Measurements from ENCODE around the gene ST8SIA6. TPM values are rescaled to one million over a fixed set of nuclear protein-coding genes. Genes with fewer than 3 reads are reported as not detected.
A peak's percentile ranks its signal among the peaks of the same experiment; 100 is the strongest.
"Not testable (repeated sequence)": the region's sequence is repeated elsewhere in the genome, so short reads cannot be mapped to it uniquely, and the experiment has no call there.

ST8SIA6 gene, protein sequence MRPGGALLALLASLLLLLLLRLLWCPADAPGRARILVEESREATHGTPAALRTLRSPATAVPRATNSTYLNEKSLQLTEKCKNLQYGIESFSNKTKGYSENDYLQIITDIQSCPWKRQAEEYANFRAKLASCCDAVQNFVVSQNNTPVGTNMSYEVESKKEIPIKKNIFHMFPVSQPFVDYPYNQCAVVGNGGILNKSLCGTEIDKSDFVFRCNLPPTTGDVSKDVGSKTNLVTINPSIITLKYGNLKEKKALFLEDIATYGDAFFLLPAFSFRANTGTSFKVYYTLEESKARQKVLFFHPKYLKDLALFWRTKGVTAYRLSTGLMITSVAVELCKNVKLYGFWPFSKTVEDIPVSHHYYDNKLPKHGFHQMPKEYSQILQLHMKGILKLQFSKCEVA
- total RNA-seq = not detected

DNA sequence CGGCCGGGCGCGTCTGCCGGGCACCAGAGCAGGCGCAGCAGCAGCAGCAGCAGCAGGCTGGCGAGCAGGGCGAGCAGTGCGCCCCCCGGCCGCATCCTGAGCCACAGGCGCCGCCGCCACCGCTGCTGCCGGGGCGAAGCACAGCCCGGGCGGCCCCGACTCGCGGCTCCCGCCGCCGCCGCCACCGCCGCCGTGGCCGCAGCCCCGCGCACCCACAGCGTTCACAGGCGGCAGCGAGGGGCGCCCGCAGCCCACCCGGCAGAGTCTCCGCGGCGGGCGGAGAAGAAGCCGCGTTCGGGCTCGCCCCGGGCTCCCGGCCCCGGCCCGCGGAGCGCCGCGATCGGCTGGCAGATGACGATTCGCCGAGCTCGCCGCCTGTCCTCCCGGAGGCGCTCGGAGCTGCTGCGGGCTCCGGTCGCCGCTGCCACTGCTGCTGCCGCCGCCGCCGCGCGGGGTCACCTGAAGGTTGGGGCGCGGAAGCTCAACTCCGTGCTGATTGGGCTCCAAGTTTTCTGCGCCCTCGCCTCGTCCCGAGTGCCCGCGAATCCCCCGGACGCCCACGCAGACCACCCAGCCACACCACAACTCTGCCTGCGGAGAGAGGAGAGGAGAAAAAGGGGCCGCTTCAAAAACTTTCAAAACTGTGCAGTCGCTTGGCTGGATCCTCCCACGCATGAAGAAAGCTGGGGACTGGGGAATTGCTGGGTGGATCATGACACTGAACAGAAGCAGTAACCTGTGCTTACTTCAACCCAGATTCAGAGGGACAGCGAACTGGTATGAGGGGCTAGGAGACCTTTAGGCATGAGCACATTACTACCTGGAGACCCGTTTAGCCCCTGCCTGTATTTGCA, at the start of gene ST8SIA6:
ST8SIA6 (minus strand) TSS at position 435 of the 854 bp plus-strand sequence; CDS start at position 95, 340 bp downstream.
- CTCF ChIA-PET = interaction anchor here (1.2 kb wide), 1 partner anchor 10 kb away, joined by 3 read pairs; no protein-coding TSS in a partner anchor

DNA sequence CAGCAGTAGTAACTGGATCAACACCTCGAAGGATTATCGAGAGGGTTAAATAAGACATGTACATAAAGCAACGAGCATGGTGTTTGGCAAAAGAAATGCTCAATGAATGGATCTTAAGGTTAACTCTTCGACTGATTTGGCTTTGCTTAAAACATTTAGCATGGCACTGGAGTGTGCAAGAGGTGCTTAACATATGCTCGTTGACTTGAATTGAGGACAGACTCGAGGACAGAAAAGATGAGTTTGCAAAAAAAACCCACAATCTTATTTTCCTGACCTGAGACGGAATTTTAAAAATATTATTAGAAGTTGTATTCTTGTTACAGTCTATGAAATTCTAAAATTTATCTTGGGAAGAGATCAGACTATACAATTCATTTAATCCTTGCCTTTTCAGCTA, 49.4 kb upstream of the ST8SIA6 start:
- DNase-seq = no peak
- Mint-ChIP-seq H3K4me3 (no peak overlapping the region), H3K9me3 (peaks cover 1% of the 10 kb centered on the region), H3K27me3 (ENCODE audit: low read depth) (peaks cover 3% of the 10 kb centered on the region), H3K27ac (no peak overlapping the region), H3K36me3 (ENCODE audit: low read depth) (no peaks in the 10 kb centered on the region), H3K4me1 (ENCODE audit: low read depth) (peaks cover 23% of the 10 kb centered on the region)
- intact Hi-C loops (cut with micrococcal nuclease) = no loop called here
- CTCF ChIA-PET = no interaction called here

More for the DNA sequence above, at the start of gene ST8SIA6:
- peaks cover 2% of the 10 kb centered on the region for H3K36me3 Mint-ChIP-seq (ENCODE audit: low read depth)
- intact Hi-C loops (cut with micrococcal nuclease) = loop anchor here (2.0 kb wide), 1 partner anchor 162 kb away; the partner anchor contains the start of gene HACD1
- peak; percentile 62 for DNase-seq
- peaks cover 17% of the 10 kb centered on the region for H3K4me1 Mint-ChIP-seq (ENCODE audit: low read depth)
- no peak within 1 kb of the TSS for H3K27ac Mint-ChIP-seq
- H3K27me3 Mint-ChIP-seq (ENCODE audit: low read depth) = peaks cover 12% of the 10 kb centered on the region
- peaks cover 6% of the 10 kb centered on the region for H3K9me3 Mint-ChIP-seq
- H3K4me3 Mint-ChIP-seq = peak within 1 kb of the TSS; percentile 80

GRCh38 chr10:17502814-17503213, 48.4 kb upstream of the ST8SIA6 start:
- Mint-ChIP-seq H3K27me3 (ENCODE audit: low read depth) (peaks cover 3% of the 10 kb centered on the region), H3K36me3 (ENCODE audit: low read depth) (no peaks in the 10 kb centered on the region), H3K27ac (no peak overlapping the region), H3K4me1 (ENCODE audit: low read depth) (peaks cover 21% of the 10 kb centered on the region), H3K9me3 (no peaks in the 10 kb centered on the region), H3K4me3 (no peak overlapping the region)
- intact Hi-C loops (cut with micrococcal nuclease) = no loop called here
- no peak for DNase-seq
- CTCF ChIA-PET = interaction anchor here (0.9 to 1.2 kb wide), 2 partner anchors 15 to 76 kb away, joined by 4 to 6 read pairs; no protein-coding TSS in a partner anchor

GRCh38 chr10:17499014-17499413, 44.6 kb upstream of the ST8SIA6 start:
- H3K27ac Mint-ChIP-seq; H3K4me3 Mint-ChIP-seq; H3K27me3 Mint-ChIP-seq (ENCODE audit: low read depth); H3K9me3 Mint-ChIP-seq; intact Hi-C loops (cut with micrococcal nuclease); DNase-seq; CTCF ChIA-PET; H3K36me3 Mint-ChIP-seq (ENCODE audit: low read depth); H3K4me1 Mint-ChIP-seq (ENCODE audit: low read depth): not testable (repeated sequence)

- H3K4me1 Mint-ChIP-seq (ENCODE audit: low read depth) = peaks cover 2% of the 10 kb centered on the region
- DNase-seq = no peak
- H3K4me3 Mint-ChIP-seq = no peak overlapping the region
- H3K9me3 Mint-ChIP-seq = no peaks in the 10 kb centered on the region
- H3K27ac Mint-ChIP-seq = no peak overlapping the region
- CTCF ChIA-PET = interaction anchor here (0.7 kb wide), 1 partner anchor 991 kb away, joined by 4 read pairs; no protein-coding TSS in a partner anchor
- H3K27me3 Mint-ChIP-seq (ENCODE audit: low read depth) = peaks cover 3% of the 10 kb centered on the region
- intact Hi-C loops (cut with micrococcal nuclease) = no loop called here
- H3K36me3 Mint-ChIP-seq (ENCODE audit: low read depth) = no peaks in the 10 kb centered on the region
Measured at GRCh38 chr10:17497446-17498030, 43.1 kb upstream of the ST8SIA6 start.

DNA sequence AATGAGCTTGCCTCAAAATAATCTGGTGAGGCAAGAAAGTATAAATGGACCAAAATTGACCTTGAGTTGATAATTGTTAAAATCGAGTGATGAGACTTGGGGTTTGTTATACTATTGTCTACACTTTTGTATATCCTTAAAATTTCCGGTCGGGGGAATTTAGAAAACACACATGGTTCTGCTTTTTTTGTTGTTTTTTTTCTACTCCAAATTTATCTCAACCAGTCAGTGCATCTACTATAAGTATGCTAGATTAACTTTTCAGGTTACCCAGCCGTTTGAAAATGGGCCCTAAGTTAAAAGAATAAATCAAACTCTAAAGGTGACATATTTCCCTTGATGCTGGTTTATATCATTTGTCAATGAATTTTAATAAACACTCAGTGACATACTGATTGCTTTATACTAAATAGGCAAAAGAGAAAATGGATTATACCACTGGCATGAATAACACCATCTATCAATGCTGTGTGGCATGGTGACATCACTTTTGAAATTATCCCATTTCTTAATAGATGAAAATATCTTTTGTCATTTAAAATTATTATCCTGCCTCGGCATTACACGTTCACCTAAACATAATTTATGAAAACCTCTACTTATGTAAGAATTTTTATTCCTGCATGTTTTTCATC, 40.3 kb upstream of the ST8SIA6 start:
- no peak for DNase-seq
- intact Hi-C loops (cut with micrococcal nuclease) = no loop called here
- H3K9me3 Mint-ChIP-seq = no peaks in the 10 kb centered on the region
- H3K4me3 Mint-ChIP-seq = no peak overlapping the region
- no peak overlapping the region for H3K27ac Mint-ChIP-seq
- CTCF ChIA-PET = interaction anchor here (0.7 to 1.5 kb wide), 2 partner anchors 12 to 156 kb away, joined by 3 to 4 read pairs; no protein-coding TSS in a partner anchor
- peaks cover 2% of the 10 kb centered on the region for H3K4me1 Mint-ChIP-seq (ENCODE audit: low read depth)
- peaks cover 3% of the 10 kb centered on the region for H3K27me3 Mint-ChIP-seq (ENCODE audit: low read depth)
- H3K36me3 Mint-ChIP-seq (ENCODE audit: low read depth) = no peaks in the 10 kb centered on the region

DNA sequence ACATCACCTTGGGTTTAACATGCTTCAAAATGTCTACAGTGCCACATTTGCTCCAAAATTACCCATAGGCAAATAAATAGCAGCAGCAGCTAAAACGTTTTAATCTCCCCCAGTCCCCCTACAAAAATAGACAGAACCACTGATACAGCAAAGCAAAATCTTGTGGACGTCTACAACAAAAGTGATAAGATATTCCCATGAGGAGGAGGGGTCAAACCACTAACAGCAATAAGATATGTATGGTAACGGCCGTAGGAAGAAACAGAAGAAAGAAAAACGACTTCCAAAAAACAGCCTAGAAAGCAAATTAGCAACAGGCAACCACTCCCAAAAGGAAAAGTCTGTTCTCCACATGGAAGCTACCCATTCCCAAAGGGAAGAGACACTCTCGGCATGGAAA, 34.5 kb upstream of the ST8SIA6 start:
- Mint-ChIP-seq H3K36me3 (ENCODE audit: low read depth) (no peaks in the 10 kb centered on the region), H3K9me3 (no peaks in the 10 kb centered on the region), H3K27ac (no peak overlapping the region), H3K4me3 (no peak overlapping the region), H3K4me1 (ENCODE audit: low read depth) (no peaks in the 10 kb centered on the region), H3K27me3 (ENCODE audit: low read depth) (no peaks in the 10 kb centered on the region)
- CTCF ChIA-PET = no interaction called here
- DNase-seq = no peak
- intact Hi-C loops (cut with micrococcal nuclease) = no loop called here

GRCh38 chr10:17483079-17483478, 28.7 kb upstream of the ST8SIA6 start:
- CTCF ChIA-PET = no interaction called here
- peaks cover 4% of the 10 kb centered on the region for H3K27me3 Mint-ChIP-seq (ENCODE audit: low read depth)
- no peak overlapping the region for H3K4me3 Mint-ChIP-seq
- no peak for DNase-seq
- H3K36me3 Mint-ChIP-seq (ENCODE audit: low read depth) = peaks cover 2% of the 10 kb centered on the region
- peaks cover 2% of the 10 kb centered on the region for H3K4me1 Mint-ChIP-seq (ENCODE audit: low read depth)
- intact Hi-C loops (cut with micrococcal nuclease) = no loop called here
- peaks cover 4% of the 10 kb centered on the region for H3K9me3 Mint-ChIP-seq
- no peak overlapping the region for H3K27ac Mint-ChIP-seq

DNA sequence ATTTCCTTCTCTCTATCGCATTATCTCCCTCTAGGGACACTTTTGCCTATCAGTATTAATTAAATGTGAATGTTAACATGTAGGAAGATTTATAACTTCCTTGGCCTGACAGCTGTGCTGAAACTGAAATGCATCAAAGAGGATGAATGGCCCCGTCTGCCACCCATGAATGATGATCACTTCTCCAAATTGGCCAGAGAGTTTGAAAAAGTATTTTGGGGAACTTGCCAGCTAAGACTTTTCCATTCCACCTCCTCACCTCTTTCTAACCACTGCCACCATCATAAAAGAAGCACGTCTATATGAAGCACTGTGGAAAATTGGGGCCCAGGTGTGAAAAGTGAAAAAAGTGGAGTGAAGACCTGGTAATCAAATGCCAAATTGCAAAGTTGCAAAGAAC, 25.4 kb upstream of the ST8SIA6 start:
- peaks cover 2% of the 10 kb centered on the region for H3K4me1 Mint-ChIP-seq (ENCODE audit: low read depth)
- H3K27me3 Mint-ChIP-seq (ENCODE audit: low read depth) = peaks cover 8% of the 10 kb centered on the region
- no peak overlapping the region for H3K4me3 Mint-ChIP-seq
- no peak overlapping the region for H3K27ac Mint-ChIP-seq
- CTCF ChIA-PET = no interaction called here
- intact Hi-C loops (cut with micrococcal nuclease) = no loop called here
- no peak for DNase-seq
- H3K9me3 Mint-ChIP-seq = peaks cover 4% of the 10 kb centered on the region
- H3K36me3 Mint-ChIP-seq (ENCODE audit: low read depth) = peaks cover 2% of the 10 kb centered on the region

GRCh38 chr10:17479015-17479615, 24.7 kb upstream of the ST8SIA6 start:
- no peak overlapping the region for H3K4me3 Mint-ChIP-seq

DNA sequence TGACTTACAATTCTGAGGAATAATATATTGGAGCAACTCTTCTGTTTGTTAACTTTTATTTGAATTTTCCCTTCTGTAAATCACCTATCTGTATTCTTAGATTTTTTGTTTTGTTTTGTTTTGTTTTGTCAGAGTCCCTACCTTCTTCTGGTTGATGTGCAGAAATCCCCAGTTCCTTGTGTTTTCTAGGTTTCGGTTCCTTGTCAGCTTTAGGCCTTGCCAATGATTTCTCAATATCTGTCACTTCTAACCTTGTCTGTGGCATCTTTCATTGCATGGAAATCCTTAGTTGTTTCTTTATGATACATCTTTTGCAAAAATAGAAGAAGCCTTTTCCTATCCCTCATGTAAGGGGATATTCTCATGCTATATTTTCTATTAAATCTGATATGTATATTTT, 21.7 kb upstream of the ST8SIA6 start:
- intact Hi-C loops (cut with micrococcal nuclease) = no loop called here
- peaks cover 6% of the 10 kb centered on the region for H3K4me1 Mint-ChIP-seq (ENCODE audit: low read depth)
- CTCF ChIA-PET = no interaction called here
- no peak overlapping the region for H3K27ac Mint-ChIP-seq
- peaks cover under 1% of the 10 kb centered on the region for H3K9me3 Mint-ChIP-seq
- DNase-seq = no peak
- H3K36me3 Mint-ChIP-seq (ENCODE audit: low read depth) = peaks cover 2% of the 10 kb centered on the region
- H3K27me3 Mint-ChIP-seq (ENCODE audit: low read depth) = peaks cover 8% of the 10 kb centered on the region
- H3K4me3 Mint-ChIP-seq = no peak overlapping the region

More at GRCh38 chr10:17479015-17479615, 24.7 kb upstream of the ST8SIA6 start:
- peaks cover 2% of the 10 kb centered on the region for H3K36me3 Mint-ChIP-seq (ENCODE audit: low read depth)
- peaks cover 8% of the 10 kb centered on the region for H3K27me3 Mint-ChIP-seq (ENCODE audit: low read depth)
- CTCF ChIA-PET = interaction anchor here (0.5 kb wide), 1 partner anchor 632 kb away, joined by 3 read pairs; no protein-coding TSS in a partner anchor
- intact Hi-C loops (cut with micrococcal nuclease) = no loop called here
- H3K27ac Mint-ChIP-seq = no peak overlapping the region
- peaks cover 4% of the 10 kb centered on the region for H3K9me3 Mint-ChIP-seq
- no peak for DNase-seq
- H3K4me1 Mint-ChIP-seq (ENCODE audit: low read depth) = peaks cover 2% of the 10 kb centered on the region

Data from activated naive CD4-positive, alpha-beta T cell treated with anti-CD3 and anti-CD28 coated beads for 36 hours (primary cell).